ENCODE measurements around the gene KRT4.
"Not testable (repeated sequence)": the region's sequence is repeated elsewhere in the genome, so short reads cannot be mapped to it uniquely, and the experiment has no call there.

Gene KRT4

DNA sequence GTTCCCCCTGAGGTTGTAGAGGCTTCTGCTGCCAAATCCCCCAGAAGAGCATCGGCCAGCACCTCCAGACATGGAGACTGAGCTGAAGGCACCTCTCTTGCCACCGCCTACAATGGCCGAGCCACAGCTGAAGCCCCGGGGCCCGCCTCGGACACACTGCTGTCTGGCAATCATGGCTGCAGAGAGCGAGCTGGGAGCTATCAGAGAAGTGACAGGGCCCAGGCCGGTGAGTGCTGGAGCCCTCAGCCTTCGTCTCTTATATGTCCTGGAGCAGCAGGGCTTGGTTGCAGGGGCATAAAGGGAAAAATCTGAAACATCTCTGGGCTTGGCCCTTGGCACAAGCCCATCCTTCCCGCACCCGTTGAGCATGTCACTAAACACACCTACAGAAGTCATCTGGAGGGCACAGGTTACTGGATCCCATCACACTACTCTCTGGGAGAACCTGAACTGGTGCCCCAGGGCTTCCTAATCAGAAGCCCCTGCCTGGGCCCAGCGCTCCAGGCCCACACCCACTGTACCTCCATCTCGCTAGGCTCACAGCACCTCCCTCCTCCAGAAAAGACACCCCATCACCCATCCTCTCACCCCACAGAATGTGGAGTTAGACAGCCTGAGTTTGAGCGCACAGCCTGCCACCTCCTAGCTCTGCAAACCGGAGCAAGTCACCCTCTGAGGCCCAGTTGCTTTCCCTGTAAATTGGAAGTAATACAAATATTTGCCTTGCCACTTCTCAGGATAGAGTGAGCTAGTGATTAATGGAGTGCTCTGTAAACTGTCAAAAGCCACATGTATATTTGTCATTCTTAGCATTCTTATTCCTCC lies at the start of gene KRT4:
KRT4 (minus strand) TSS at position 232 of the 825 bp plus-strand sequence; CDS start at position 174, 58 bp downstream.
- Histone ChIP-seq H3K9ac (no peak within 1 kb of the TSS), H3K27me3 (no peaks in the 10 kb centered on the region), H3K4me2 (no peak within 1 kb of the TSS)

DNA sequence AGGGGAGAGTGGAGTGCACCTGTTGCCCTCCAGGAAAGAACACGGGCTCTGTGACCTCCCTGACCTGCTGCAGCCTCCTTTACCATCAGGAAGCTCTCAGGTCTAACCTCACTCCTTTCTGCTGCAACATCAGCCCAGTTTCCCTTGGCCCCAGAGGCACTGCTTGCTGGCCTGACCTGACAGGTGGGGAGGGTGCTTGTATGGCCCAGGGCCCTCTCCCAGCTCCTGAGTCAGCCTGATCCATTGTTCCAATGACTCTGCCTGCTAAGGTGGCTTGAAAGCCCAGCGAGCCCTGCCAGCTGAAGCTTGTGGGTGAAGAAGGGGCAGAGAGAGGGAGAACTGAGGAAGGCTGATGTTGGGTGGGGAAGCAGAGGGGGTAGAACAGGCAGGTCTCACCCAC lies 48.1 kb upstream of the KRT4 start:
- Histone ChIP-seq H3K4me2 (no peak overlapping the region), H3K36me3 (no peaks in the 10 kb centered on the region), H3K4me3 (no peak overlapping the region), H3K27me3 (no peaks in the 10 kb centered on the region), H3K9me3 (no peaks in the 10 kb centered on the region), H3K4me1 (peaks cover 3% of the 10 kb centered on the region), H4K20me1 (no peaks in the 10 kb centered on the region), H3K9ac (no peak overlapping the region), H3K27ac (no peak overlapping the region)
- TF ChIP-seq Cebpa-rat (IDR thresholded peaks at IDR 0.05) = no peak

More for the DNA sequence above, at the start of gene KRT4:
- Histone ChIP-seq H3K4me3 (no peak within 1 kb of the TSS), H3K9me3 (no peaks in the 10 kb centered on the region), H4K20me1 (no peaks in the 10 kb centered on the region), H3K36me3 (no peaks in the 10 kb centered on the region), H3K4me1 (no peaks in the 10 kb centered on the region), H3K27ac (no peak within 1 kb of the TSS)
- TF ChIP-seq Cebpa-rat (IDR thresholded peaks at IDR 0.05) = no peak

DNA sequence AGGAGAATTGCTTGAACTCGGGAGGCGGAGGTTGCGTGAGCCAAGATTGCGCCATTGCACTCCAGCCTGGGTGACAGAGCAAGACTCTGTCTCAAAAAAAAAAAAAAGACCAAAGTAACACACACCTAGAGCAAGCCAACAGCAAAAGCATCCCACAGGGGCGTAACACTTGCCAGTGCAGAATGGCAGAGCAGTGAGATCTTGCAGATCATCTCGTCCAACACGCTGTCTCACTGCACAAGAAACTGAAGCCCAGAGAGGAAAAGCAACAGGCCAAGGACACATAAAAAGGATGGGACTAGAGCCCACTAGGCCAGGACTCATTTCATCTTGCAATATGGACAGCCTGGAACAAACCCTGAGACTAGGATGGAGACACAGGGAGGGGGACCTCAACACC lies 47.6 kb upstream of the KRT4 start:
- Histone ChIP-seq H3K9me3 (no peaks in the 10 kb centered on the region), H3K4me3 (no peak overlapping the region), H3K4me2 (no peak overlapping the region), H4K20me1 (no peaks in the 10 kb centered on the region), H3K27ac (no peak overlapping the region), H3K36me3 (no peaks in the 10 kb centered on the region), H3K9ac (no peak overlapping the region), H3K27me3 (no peaks in the 10 kb centered on the region), H3K4me1 (no peaks in the 10 kb centered on the region)
- no peak for TF ChIP-seq Cebpa-rat (IDR thresholded peaks at IDR 0.05)

DNA sequence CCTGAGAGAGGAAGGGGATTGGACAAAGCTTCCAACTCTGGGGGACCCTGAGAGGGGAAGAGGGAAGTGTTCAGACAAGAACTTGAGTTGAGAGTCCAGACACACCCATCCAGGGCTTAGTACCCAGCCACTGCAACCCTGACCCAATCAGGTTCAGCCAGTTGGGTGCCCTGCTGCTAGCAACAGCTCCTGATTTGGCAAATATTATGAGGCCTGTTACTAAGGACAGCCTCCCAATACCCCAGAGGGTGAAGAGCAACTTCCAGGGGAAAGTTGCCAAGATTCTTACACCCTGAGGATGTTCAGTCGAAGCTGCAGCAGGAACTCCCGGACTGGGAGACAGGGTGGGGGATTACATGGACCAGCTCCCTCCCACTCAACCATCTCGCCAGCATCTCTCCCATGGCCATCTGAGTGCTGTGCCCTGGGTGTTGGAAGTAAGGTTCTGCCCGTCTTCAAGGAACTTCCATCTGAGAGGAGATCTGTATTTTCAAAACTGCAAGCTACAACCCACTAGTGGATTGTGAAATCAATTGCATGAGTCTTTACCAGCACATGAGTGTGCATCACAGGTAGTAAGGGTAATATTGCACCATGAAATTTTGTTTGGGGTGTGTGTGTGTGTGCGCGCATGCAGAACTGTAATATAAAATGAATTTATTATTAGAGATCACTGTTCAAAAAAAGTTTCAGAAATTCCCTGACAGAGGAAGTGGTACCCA lies 46.3 kb upstream of the KRT4 start:
- no peaks in the 10 kb centered on the region for H3K9me3 ChIP-seq
- H3K27me3 ChIP-seq = no peaks in the 10 kb centered on the region
- H3K4me1 ChIP-seq = no peaks in the 10 kb centered on the region
- no peak overlapping the region for H3K9ac ChIP-seq
- H3K4me3 ChIP-seq = no peak overlapping the region
- no peaks in the 10 kb centered on the region for H3K36me3 ChIP-seq
- H3K4me2 ChIP-seq = no peak overlapping the region
- no peak for TF ChIP-seq Cebpa-rat (IDR thresholded peaks at IDR 0.05)
- no peaks in the 10 kb centered on the region for H4K20me1 ChIP-seq
- no peak overlapping the region for H3K27ac ChIP-seq

DNA sequence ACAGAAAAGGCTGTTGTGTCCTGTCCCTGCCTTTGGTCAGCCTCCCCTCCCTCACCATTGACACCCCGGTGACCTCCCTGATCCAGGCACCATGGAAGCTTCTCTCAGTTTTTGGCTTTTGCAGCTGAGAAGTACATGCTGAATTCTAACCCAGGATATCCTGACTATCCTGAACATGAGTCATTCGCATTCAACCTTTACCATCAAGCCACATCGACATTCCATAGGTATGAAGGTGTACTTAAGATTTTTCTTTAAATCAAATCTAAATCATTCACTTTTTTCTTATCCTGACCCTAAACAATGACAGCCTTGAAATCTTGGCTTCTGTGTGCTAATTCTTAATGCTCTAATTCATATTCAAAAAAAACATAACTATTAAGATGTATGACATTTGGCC lies 43.6 kb upstream of the KRT4 start:
- H3K27ac ChIP-seq = no peak overlapping the region
- no peaks in the 10 kb centered on the region for H3K4me1 ChIP-seq
- H3K27me3 ChIP-seq = no peaks in the 10 kb centered on the region
- no peaks in the 10 kb centered on the region for H3K9me3 ChIP-seq
- H4K20me1 ChIP-seq = no peaks in the 10 kb centered on the region
- no peak overlapping the region for H3K4me2 ChIP-seq
- H3K9ac ChIP-seq = no peak overlapping the region
- TF ChIP-seq Cebpa-rat (IDR thresholded peaks at IDR 0.05) = no peak
- no peak overlapping the region for H3K4me3 ChIP-seq
- no peaks in the 10 kb centered on the region for H3K36me3 ChIP-seq

DNA sequence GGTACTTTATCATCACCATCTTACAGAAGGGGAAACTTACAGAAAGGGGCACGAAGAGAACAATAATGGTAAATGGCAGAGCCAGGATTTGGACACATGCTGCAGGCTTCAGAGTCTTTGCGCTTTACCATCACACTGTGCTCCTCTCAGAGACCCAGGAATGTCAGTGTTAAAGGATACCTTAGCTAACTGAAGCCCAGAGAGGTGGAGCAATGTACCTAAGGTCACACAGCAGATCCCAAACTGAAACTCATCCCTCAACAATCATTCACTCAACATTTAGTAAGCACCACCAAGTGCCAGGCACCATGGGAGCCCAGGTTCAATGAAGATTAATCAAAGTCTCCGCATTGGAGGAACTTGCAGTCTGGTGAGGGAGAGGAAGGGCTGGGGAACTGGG lies 42.9 kb upstream of the KRT4 start:
- Histone ChIP-seq H3K4me1 (no peaks in the 10 kb centered on the region), H3K4me3 (no peak overlapping the region), H3K9me3 (no peaks in the 10 kb centered on the region), H3K4me2 (no peak overlapping the region), H3K36me3 (no peaks in the 10 kb centered on the region), H3K9ac (no peak overlapping the region), H3K27ac (no peak overlapping the region), H3K27me3 (no peaks in the 10 kb centered on the region), H4K20me1 (no peaks in the 10 kb centered on the region)
- no peak for TF ChIP-seq Cebpa-rat (IDR thresholded peaks at IDR 0.05)

DNA sequence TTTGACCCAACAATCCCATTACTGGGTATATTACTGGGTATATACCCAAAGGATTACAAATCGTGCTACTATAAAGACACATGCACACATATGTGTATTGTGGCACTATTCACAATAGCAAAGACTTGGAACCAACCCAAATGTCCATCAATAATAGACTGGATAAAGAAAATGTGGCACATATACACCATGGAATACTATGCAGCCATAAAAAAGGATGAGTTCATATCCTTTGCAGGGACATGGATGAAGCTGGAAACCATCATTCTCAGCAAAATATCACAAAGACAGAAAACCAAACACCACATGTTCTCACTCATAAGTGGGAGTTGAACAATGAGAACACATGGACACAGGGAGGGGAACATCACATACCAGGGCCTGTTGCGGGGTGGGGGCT lies 42.2 kb upstream of the KRT4 start:
- H3K36me3 ChIP-seq, H3K27ac ChIP-seq, H3K4me1 ChIP-seq, H3K9ac ChIP-seq, H3K4me2 ChIP-seq, H3K4me3 ChIP-seq, H4K20me1 ChIP-seq, H3K9me3 ChIP-seq, H3K27me3 ChIP-seq: not testable (repeated sequence)

DNA sequence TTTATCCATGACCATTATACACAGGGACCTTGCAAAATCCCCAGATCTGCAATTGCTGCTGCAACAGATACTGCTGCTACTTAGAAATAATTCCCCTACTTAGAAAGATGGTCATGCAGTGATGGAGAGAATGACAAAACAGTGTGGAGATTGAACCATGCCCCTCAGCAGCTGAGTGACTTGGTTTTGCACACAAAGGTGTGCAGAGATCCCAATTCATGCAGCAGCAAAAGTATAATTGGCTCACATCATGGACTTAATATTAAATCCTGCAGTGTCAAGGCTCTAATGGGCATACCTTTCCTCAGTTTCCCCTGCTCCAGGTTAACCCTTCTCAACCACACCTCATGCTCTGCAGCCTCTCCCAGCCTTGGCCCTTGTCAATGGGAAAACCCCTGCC lies 37.9 kb upstream of the KRT4 start:
- Histone ChIP-seq H3K27ac (no peak overlapping the region), H3K4me3 (no peak overlapping the region), H4K20me1 (no peaks in the 10 kb centered on the region), H3K9ac (no peak overlapping the region), H3K36me3 (no peaks in the 10 kb centered on the region), H3K4me2 (no peak overlapping the region), H3K4me1 (peaks cover 15% of the 10 kb centered on the region), H3K9me3 (no peaks in the 10 kb centered on the region), H3K27me3 (no peaks in the 10 kb centered on the region)
- TF ChIP-seq Cebpa-rat (IDR thresholded peaks at IDR 0.05) = no peak

DNA sequence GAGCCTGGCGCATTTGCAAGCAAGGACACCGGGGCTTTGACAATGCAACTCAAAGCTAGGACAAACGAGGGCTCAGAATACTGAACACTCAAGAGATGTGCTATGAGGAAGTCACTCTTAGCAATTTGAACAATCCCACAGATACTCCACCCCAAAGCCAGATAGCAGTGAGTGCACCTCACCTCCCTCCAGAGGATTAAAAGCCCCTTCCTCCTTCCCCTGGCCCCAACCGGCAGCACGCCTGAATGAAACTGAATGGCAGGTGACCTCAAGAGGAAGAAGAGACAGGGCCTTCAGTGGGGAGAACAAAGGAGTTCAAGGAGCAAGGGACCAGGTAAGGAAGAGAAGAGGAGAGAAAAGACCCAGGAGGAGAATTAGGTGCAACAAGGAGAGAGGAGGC lies 36.8 kb upstream of the KRT4 start:
- no peaks in the 10 kb centered on the region for H4K20me1 ChIP-seq
- no peak for TF ChIP-seq Cebpa-rat (IDR thresholded peaks at IDR 0.05)
- H3K27me3 ChIP-seq = no peaks in the 10 kb centered on the region
- H3K4me3 ChIP-seq = no peak overlapping the region
- peaks cover 15% of the 10 kb centered on the region for H3K4me1 ChIP-seq
- H3K9ac ChIP-seq = no peak overlapping the region
- peak overlapping the region; percentile 66 for H3K4me2 ChIP-seq
- no peaks in the 10 kb centered on the region for H3K9me3 ChIP-seq
- H3K27ac ChIP-seq = no peak overlapping the region
- H3K36me3 ChIP-seq = no peaks in the 10 kb centered on the region

DNA sequence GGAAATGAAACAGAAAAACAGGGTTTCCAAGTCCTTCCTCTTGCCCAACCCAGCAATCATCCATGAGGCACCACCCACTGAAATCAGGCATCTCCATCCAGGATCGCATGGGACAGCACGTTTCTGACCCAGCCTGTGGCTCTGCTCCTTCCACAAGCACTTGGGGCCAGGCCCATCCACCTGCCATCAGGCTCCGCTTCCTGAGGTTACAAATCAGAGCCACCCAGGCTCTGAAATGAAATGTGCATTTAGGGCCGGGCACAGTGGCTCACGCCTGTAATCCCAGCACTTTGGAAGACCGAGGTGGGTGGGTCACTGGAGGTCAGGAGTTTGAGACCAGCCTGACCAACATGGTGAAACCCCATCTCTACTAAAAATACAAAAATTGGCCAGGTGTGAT lies 35.6 kb upstream of the KRT4 start:
- TF ChIP-seq Cebpa-rat (IDR thresholded peaks at IDR 0.05) = no peak
- Histone ChIP-seq H3K4me1 (peaks cover 15% of the 10 kb centered on the region), H3K27me3 (no peaks in the 10 kb centered on the region), H4K20me1 (no peaks in the 10 kb centered on the region), H3K9me3 (no peaks in the 10 kb centered on the region), H3K4me2 (no peak overlapping the region), H3K27ac (no peak overlapping the region), H3K9ac (no peak overlapping the region), H3K36me3 (no peaks in the 10 kb centered on the region), H3K4me3 (no peak overlapping the region)

Data from BLaER1 (cell line).